HG02798 (cell line): ENCODE data around the gene PDE4B.
"Not testable (repeated sequence)": the region's sequence is repeated elsewhere in the genome, so short reads cannot be mapped to it uniquely, and the experiment has no call there.

Source experiments
- ATAC-seq: cut with Tn5 transposase; IDR thresholded peaks from one replicate; pipeline ENCODE4 v1.9.1; 2021; ENCODE audit warnings: mild to moderate bottlenecking; ENCODE audit not compliant: unreplicated experiment, poor library complexity

Gene PDE4B

GRCh38 chr1:66394603-66395002 lies 601.9 kb downstream of the PDE4B start:
- ATAC-seq = no peak

- ATAC-seq = peak; percentile 21
These were observed 602.7 kb downstream of the PDE4B start for GRCh38 chr1:66395202-66396061.

- ATAC-seq = peak; percentile 51
These were observed 603.7 kb downstream of the PDE4B start for GRCh38 chr1:66396212-66396890.

GRCh38 chr1:66397192-66397591 lies 604.5 kb downstream of the PDE4B start:
- peak; percentile 36 for ATAC-seq

GRCh38 chr1:66399888-66400529 lies 607.3 kb downstream of the PDE4B start:
- peak; percentile 17 for ATAC-seq

- no peak for ATAC-seq
These were observed 608.0 kb downstream of the PDE4B start for GRCh38 chr1:66400660-66401059.

GRCh38 chr1:66401244-66401643 lies 608.5 kb downstream of the PDE4B start:
- no peak for ATAC-seq

- ATAC-seq = peak; percentile 90
These were observed 609.5 kb downstream of the PDE4B start for GRCh38 chr1:66402194-66402593.

GRCh38 chr1:66403007-66403731 lies 610.5 kb downstream of the PDE4B start:
- ATAC-seq = no peak

- no peak for ATAC-seq
These were observed 612.4 kb downstream of the PDE4B start for GRCh38 chr1:66405061-66405460.

GRCh38 chr1:66411449-66411848 lies 618.8 kb downstream of the PDE4B start:
- not testable (repeated sequence) for ATAC-seq

GRCh38 chr1:66412704-66413103 lies 620.0 kb downstream of the PDE4B start:
- no peak for ATAC-seq

GRCh38 chr1:66413136-66413837 lies 620.6 kb downstream of the PDE4B start:
- ATAC-seq = peak; percentile 48

GRCh38 chr1:66413838-66414175 lies 621.1 kb downstream of the PDE4B start:
- ATAC-seq = no peak

- ATAC-seq = no peak
These were observed 622.6 kb downstream of the PDE4B start for GRCh38 chr1:66415281-66415680.

GRCh38 chr1:66415866-66416265 lies 623.2 kb downstream of the PDE4B start:
- no peak for ATAC-seq

GRCh38 chr1:66416295-66416694 lies 623.6 kb downstream of the PDE4B start:
- no peak for ATAC-seq

GRCh38 chr1:66418021-66418420 lies 625.3 kb downstream of the PDE4B start:
- no peak for ATAC-seq

GRCh38 chr1:66420171-66420570 lies 627.5 kb downstream of the PDE4B start:
- ATAC-seq = not testable (repeated sequence)

- not testable (repeated sequence) for ATAC-seq
These were observed 628.2 kb downstream of the PDE4B start for GRCh38 chr1:66420906-66421305.
